Cardiac fibroblast (primary cell): ENCODE measurements around the gene BSPRY.

ENCODE experiments used
- DNase-seq, 2 donors: peaks; one replicate each; pipeline versions ENCODE4 v3.0.0 to v3.0.0-alpha.2; 2010; ENCODE audit warnings: low read depth in 2 of 2
- H3K4me3 ChIP-seq, 2 donors: replicated peaks in 1 of 2; 1 replicate in 1 of 2; 2 replicates in 1 of 2; pipeline ENCODE4 v1.5.1; 2011; ENCODE audit warnings: low read depth in 2 of 2, low read length in 2 of 2, mild to moderate bottlenecking in 2 of 2, moderate library complexity in 1 of 2
- TF ChIP-seq, protein P1 (sequence below): IDR thresholded peaks from one replicate; pipeline ENCODE4 v1.5.1; 2011; ENCODE audit warnings: low read depth, mild to moderate bottlenecking, low read length, inconsistent platforms

BSPRY gene

DNA sequence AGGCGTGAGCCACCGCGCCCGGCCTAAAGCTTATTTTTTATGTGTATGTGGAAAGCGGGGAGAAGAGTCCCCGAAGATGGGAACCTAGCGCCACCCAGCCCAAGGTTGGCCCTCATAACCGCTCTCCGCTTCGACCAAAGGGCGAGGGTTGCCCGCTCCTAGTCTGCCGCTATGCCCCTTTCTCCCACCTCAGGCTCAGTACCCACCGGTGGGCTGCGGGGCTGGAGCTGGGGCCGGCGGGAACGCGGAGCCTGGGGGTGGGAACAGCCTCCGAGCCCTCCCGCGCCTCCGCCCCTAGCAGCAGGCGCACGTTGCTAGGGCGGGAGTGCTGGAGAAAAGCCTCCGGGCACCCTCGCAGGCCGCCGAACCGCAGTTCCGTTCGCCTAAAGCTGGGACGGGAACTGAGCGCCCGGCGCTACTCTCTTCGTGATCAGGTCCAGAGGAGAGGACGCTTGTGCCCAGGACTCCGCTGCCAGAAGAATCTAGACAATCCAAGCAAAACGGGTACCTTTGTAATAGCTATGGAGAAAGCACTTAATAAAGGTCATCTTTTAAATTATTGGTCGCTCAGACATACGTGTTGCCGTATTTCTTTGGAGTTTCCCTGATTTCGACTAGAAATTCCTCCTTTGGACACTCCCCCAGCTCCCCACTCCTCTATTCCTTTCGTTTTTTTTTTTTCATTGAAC lies 9.2 kb upstream of the BSPRY start, which contains the start of gene WDR31:
TSS of gene WDR31 (minus strand) at position 265 of the 689 bp plus-strand sequence. CDS start 8,253 bp downstream, outside the sequence.
- TF ChIP-seq, protein P1, sequence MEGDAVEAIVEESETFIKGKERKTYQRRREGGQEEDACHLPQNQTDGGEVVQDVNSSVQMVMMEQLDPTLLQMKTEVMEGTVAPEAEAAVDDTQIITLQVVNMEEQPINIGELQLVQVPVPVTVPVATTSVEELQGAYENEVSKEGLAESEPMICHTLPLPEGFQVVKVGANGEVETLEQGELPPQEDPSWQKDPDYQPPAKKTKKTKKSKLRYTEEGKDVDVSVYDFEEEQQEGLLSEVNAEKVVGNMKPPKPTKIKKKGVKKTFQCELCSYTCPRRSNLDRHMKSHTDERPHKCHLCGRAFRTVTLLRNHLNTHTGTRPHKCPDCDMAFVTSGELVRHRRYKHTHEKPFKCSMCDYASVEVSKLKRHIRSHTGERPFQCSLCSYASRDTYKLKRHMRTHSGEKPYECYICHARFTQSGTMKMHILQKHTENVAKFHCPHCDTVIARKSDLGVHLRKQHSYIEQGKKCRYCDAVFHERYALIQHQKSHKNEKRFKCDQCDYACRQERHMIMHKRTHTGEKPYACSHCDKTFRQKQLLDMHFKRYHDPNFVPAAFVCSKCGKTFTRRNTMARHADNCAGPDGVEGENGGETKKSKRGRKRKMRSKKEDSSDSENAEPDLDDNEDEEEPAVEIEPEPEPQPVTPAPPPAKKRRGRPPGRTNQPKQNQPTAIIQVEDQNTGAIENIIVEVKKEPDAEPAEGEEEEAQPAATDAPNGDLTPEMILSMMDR = no peak
- DNase-seq = peak; percentile 93 to 95
- H3K4me3 ChIP-seq = peak within 1 kb of the TSS; percentile 75 to 86

DNA sequence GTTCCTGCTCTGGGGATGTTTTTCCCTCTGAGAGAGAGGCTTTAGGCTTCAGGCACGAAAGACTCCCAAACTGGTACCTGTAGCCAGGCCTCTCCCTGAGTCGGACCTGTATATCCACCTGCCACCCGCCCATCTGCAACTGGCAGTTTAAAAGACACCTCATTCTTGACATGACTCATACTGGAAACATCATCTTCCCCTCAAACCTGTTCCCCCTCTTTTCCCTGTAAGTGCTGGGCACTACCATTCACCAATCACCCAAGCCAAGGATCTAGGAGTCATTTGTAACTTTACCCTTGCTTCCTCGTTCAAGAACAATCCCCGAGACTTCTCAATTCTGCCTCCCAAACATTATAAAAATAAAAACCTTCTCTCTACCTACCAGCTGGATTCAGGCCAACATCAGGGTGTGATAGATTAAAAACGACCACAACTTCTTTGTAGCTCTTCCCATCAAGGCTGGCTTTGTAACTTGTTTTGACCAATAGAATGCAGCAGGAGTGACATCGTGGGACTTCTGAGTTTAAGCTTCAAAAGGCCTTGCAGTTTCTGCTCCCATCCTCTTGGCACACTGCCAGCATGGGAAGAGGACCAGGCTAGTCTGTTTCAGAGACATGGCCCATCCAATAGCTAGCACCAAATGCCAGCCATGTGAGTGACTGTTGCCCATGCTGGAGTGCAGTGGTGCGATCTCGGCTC lies 7.5 kb upstream of the BSPRY start:
- H3K4me3 ChIP-seq = no peak overlapping the region
- no peak for DNase-seq
- TF ChIP-seq, protein P1 = no peak

DNA sequence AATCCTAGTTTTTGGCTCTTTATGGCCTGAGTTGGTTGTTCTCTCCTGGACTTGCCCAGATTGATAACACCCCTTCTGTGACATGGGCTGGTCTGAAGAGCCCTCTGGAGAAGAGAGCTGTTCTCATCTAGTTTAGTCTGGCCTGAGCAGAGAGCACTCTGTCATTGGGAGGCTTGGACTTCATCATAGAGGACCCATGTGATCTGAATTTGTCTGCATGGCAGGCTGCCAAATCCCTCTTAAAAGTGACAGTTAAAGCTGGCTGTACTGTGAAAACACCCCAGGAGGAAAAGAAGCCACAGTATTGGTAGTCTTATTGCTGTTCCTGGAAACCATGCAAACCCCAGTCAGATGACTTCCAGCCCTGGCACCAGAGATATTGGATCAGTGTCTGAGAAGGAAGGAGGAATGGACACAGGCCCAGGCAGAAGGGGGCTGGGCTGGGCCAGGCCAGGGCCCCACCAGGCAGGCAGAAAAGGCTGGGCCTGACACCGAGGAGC lies 5.6 kb upstream of the BSPRY start:
- TF ChIP-seq, protein P1 = no peak
- H3K4me3 ChIP-seq = no peak overlapping the region
- DNase-seq = peak; percentile 25 to 94

DNA sequence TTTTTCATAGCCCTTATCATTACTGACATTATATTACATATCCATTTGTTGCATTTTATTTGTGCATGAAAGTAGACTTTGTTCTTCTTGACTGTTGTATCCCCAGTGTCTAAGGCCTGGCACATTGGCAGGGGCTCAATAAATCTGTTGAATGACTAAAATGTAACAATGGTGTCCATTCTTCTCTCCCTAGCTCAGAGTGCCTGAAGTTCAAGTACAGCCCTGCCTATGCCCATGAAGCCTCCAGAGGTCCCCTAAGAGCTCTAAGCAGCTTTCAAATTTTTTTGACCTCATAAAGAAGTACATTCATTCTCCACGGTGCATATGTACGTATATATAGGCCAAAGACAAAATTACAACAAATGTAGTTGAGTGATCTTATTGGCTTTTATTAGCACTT lies 4.2 kb upstream of the BSPRY start:
- no peak overlapping the region for H3K4me3 ChIP-seq
- no peak for DNase-seq
- TF ChIP-seq, protein P1 = no peak

DNA sequence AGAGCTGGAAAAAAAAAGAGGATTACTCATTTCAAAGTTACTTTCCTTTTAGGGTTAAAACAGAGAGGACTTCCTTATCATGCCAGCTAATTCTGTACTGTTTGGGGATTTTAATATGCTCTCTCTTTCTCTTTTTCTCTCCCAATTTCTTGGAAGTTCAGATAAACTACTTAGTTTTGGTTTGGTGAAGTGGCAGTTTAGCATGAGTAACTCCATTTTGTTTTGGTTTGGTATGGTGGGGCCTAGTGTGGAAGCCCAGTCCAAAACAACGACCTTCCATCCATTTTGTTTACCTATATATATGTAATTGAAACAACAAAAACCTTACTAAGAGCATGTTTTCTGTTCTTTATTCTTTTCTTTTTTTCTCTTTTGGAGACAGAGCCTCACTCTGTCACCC lies 3.7 kb upstream of the BSPRY start:
- TF ChIP-seq, protein P1 = no peak
- DNase-seq = no peak
- H3K4me3 ChIP-seq = no peak overlapping the region

DNA sequence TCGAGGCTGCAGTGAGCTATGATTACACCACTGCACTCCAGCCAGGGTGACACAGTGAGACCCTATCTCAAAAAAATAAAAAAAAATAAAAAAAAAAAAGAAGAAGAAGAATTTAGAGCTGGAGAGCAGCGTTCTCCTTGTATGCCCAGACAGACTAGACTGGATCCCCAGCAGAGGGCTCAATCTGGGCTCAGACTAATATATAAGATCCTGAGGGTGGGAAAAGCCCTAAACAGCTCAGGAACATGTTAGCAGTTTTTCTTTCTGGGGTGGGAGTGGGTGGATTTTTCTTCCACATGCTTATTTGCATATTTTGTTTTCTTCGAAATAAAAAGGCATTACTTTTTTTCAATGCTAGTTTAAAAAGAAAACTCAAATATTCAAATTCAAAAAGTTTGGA lies 904 bp upstream of the BSPRY start:
- no peak overlapping the region for H3K4me3 ChIP-seq
- TF ChIP-seq, protein P1 = no peak
- no peak for DNase-seq
